Measurements from ENCODE around the gene ACTN4. TPM values are rescaled to one million over a fixed set of nuclear protein-coding genes. Genes with fewer than 3 reads are reported as not detected.

The ACTN4 gene
- total and polyA plus RNA-seq, 11 donors = 100 to 307 (median 149) TPM

GRCh38 chr19:38727306-38727867 is 79.9 kb downstream of the ACTN4 start:
- H3K36me3 ChIP-seq = peaks cover 3 to 95% (median 90%) of the 10 kb centered on the region in 9 donors
- no peak for TF ChIP-seq POLR2A (IDR thresholded peaks at IDR 0.05)
- TF ChIP-seq, protein P1, sequence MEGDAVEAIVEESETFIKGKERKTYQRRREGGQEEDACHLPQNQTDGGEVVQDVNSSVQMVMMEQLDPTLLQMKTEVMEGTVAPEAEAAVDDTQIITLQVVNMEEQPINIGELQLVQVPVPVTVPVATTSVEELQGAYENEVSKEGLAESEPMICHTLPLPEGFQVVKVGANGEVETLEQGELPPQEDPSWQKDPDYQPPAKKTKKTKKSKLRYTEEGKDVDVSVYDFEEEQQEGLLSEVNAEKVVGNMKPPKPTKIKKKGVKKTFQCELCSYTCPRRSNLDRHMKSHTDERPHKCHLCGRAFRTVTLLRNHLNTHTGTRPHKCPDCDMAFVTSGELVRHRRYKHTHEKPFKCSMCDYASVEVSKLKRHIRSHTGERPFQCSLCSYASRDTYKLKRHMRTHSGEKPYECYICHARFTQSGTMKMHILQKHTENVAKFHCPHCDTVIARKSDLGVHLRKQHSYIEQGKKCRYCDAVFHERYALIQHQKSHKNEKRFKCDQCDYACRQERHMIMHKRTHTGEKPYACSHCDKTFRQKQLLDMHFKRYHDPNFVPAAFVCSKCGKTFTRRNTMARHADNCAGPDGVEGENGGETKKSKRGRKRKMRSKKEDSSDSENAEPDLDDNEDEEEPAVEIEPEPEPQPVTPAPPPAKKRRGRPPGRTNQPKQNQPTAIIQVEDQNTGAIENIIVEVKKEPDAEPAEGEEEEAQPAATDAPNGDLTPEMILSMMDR (IDR thresholded peaks at IDR 0.05) = no peak
- ATAC-seq (no peak), DNase-seq (peak in 2 of 5 donors; percentile 17 to 29)
- no peaks in the 10 kb centered on the region for H3K27me3 ChIP-seq
- H3K4me1 ChIP-seq = peaks cover 15 to 71% (median 35%) of the 10 kb centered on the region in 12 donors
- intact Hi-C loops (cut with DNase I) = loop anchor here in 2 of 10 donors (5.0 to 10.0 kb wide), 4 partner anchors 107 to 183 kb away; partner anchors contain the start of gene ECH1 (in 1 of the 2)
- H3K4me3 ChIP-seq = peak overlapping the region in 2 of 12 donors; percentile 7 to 11
- H3K27ac ChIP-seq = peak overlapping the region in 11 of 12 donors; percentile 32 to 80 (median 73)
- no peaks in the 10 kb centered on the region for H3K9me3 ChIP-seq
- 76 to 82% (median 81%) methylated on average over 9 to 17 of the region's 17 CpGs for WGBS, 4 donors

DNA sequence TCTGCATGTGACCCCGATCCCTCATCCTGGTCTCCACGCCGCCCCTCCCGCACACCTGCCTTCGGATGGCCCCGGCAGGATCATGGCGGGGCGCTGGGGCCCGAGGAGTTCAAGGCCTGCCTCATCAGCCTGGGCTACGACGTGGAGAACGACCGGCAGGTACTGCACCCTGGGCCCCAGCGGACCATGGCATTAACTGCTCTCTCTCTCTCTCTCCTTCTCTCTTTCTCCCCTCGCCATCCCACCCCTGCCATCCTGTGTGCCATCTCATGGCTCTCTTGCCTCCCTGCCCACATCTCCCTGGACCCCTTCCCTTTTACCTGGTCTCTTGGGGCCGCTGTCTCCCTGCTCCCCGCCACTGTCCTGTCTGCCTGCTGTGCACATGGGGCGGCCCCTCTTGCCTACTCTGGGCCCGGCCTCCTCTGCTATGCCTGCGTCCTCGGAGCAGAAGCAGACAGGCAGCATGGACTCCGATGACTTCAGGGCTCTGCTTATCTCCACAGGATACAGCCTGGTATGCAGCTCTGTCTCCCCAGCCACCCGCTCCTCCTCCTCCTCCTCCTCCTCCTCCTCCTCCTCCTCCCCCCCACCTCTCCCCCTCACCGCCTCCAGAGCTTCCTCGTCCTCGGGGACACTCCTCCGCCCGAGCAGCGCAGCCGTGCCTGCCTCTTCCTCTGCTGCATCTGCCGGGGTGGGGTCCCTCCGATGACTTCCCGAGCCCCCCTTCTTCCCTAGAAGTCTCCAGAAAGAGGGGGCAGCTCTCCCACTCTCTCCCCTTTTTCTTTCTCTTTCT is 80.6 kb downstream of the ACTN4 start:
- Histone ChIP-seq H3K36me3 (peaks cover 3 to 88% (median 83%) of the 10 kb centered on the region in 9 donors), H3K4me3 (peak overlapping the region in 3 of 12 donors; percentile 7 to 20 (median 11)), H3K4me1 (peaks cover 8 to 67% (median 34%) of the 10 kb centered on the region in 12 donors), H3K27ac (peak overlapping the region; percentile 31 to 80 (median 74)), H3K9me3 (no peaks in the 10 kb centered on the region), H3K27me3 (no peaks in the 10 kb centered on the region)
- WGBS, 4 donors = 50 to 58% (median 53%) methylated on average over 29 to 33 of the region's 33 CpGs
- ATAC-seq (peak in 2 of 4 donors; percentile 3 to 20), DNase-seq (peak; percentile 46 to 76 (median 60))
- intact Hi-C loops (cut with DNase I) = loop anchor here in 2 of 10 donors (5.0 to 10.0 kb wide), 4 partner anchors 107 to 183 kb away; partner anchors contain the start of gene ECH1 (in 1 of the 2)
- no peak for TF ChIP-seq POLR2A (IDR thresholded peaks at IDR 0.05)
- TF ChIP-seq, protein P1 (IDR thresholded peaks at IDR 0.05) = no peak

DNA sequence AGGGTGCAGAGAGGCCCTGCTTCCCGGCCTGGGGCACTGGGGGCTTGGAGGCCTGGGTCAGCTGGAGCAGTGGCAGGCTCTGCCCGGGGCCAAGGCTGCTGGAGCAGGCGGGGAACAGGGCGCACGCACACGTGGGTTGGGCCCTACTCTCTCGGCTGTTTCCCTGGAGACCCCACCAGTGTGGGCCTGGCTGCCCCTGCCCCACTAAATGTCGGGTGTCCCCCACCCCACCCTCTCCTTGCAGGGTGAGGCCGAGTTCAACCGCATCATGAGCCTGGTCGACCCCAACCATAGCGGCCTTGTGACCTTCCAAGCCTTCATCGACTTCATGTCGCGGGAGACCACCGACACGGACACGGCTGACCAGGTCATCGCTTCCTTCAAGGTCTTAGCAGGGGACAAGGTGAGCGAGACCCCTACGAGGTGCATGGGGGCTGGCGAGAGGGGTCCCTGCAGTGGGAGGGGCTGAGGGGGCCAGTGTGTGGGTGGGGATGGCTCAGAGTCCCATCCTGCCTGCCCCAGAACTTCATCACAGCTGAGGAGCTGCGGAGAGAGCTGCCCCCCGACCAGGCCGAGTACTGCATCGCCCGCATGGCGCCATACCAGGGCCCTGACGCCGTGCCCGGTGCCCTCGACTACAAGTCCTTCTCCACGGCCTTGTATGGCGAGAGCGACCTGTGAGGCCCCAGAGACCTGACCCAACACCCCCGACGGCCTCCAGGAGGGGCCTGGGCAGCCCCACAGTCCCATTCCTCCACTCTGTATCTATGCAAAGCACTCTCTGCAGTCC is 81.5 kb downstream of the ACTN4 start:
- Histone ChIP-seq H3K27ac (peak overlapping the region; percentile 31 to 80 (median 72)), H3K9me3 (no peaks in the 10 kb centered on the region), H3K36me3 (peaks cover 3 to 80% (median 75%) of the 10 kb centered on the region in 9 donors), H3K27me3 (no peaks in the 10 kb centered on the region), H3K4me1 (peaks cover 7 to 67% (median 35%) of the 10 kb centered on the region in 12 donors), H3K4me3 (no peak overlapping the region)
- intact Hi-C loops (cut with DNase I) = loop anchor here in 2 of 10 donors (5.0 to 10.0 kb wide), 4 partner anchors 106 to 184 kb away; partner anchors contain the start of gene ECH1 (in 1 of the 2)
- ATAC-seq (no peak), DNase-seq (peak; percentile 11 to 56 (median 32))
- TF ChIP-seq, protein P1 (IDR thresholded peaks at IDR 0.05) = no peak
- no peak for TF ChIP-seq POLR2A (IDR thresholded peaks at IDR 0.05)
- WGBS, 4 donors = 76 to 83% (median 76%) methylated on average over 27 to 37 of the region's 37 CpGs

All from heart left ventricle (tissue), 16 donors.